ENCODE data around the gene CST7.

The CST7 gene

GRCh38 chr20:24948939-24949679 is at the start of gene CST7:
TSS of gene CST7 (plus strand) at chr20:24949269. CDS start at chr20:24949506, 237 bp downstream.
- H3K27ac ChIP-seq, result no peak within 1 kb of the TSS
- H3K27me3 ChIP-seq (ENCODE audit: insufficient read depth, low read depth, severe bottlenecking), result no peaks in the 10 kb centered on the region
- no peaks in the 10 kb centered on the region for H3K36me3 ChIP-seq
- H3K4me3 ChIP-seq (ENCODE audit: low read depth, low read length), result no peak within 1 kb of the TSS
- TF ChIP-seq CTCF (IDR thresholded peaks at IDR 0.05; ENCODE audit: low read depth, low read length), result no peak
- H3K9me3 ChIP-seq (ENCODE audit: severe bottlenecking), result no peaks in the 10 kb centered on the region
- no peak for DNase-seq

DNA sequence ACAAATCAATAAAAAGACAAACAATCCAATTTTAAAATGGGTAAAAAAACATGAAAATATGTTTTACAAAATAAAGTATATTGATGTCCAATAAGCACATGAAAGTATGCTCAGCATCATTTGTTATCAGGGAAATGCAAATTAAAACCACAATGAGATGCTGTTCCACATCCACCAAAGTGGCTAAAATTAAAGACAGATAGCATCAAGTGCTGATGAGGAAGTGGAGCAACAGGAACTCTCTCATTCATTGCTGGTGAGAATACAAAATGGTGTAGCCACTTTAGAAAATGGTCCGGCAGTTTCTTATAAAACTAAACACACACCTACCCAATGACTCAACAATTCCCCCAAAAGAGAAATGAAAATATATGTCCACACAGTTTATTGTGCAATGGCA is 42.3 kb upstream of the CST7 start:
- Histone ChIP-seq H3K27me3 (ENCODE audit: insufficient read depth, low read depth, severe bottlenecking) (no peaks in the 10 kb centered on the region), H3K27ac (no peak overlapping the region), H3K4me3 (ENCODE audit: low read depth, low read length) (no peak overlapping the region), H3K9me3 (ENCODE audit: severe bottlenecking) (peaks cover 4% of the 10 kb centered on the region), H3K36me3 (no peaks in the 10 kb centered on the region)
- no peak for DNase-seq
- TF ChIP-seq CTCF (IDR thresholded peaks at IDR 0.05; ENCODE audit: low read depth, low read length), result no peak

DNA sequence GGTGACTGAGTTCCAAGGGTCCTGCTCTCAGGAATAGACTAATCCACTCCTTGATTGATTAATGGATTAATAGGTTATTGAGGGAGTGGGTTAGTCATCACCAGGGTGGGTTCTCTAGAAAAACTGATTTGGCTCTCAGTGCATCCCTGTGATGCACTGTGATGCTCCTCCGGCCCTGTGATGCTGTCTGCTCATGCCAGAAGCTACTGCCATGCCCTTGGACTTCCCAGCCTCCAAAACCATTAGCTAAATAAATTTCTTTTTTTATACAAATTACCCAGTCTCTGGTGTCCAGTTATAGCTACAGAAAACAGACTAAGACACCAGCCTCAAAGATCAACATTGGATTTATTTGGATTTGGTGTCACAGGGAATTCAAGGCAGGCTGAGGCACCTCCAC is 40.4 kb upstream of the CST7 start:
- TF ChIP-seq CTCF (IDR thresholded peaks at IDR 0.05; ENCODE audit: low read depth, low read length), result no peak
- H3K27me3 ChIP-seq (ENCODE audit: insufficient read depth, low read depth, severe bottlenecking), result no peaks in the 10 kb centered on the region
- H3K27ac ChIP-seq, result no peak overlapping the region
- peaks cover 4% of the 10 kb centered on the region for H3K9me3 ChIP-seq (ENCODE audit: severe bottlenecking)
- DNase-seq, result no peak
- H3K36me3 ChIP-seq, result no peaks in the 10 kb centered on the region
- no peak overlapping the region for H3K4me3 ChIP-seq (ENCODE audit: low read depth, low read length)

DNA sequence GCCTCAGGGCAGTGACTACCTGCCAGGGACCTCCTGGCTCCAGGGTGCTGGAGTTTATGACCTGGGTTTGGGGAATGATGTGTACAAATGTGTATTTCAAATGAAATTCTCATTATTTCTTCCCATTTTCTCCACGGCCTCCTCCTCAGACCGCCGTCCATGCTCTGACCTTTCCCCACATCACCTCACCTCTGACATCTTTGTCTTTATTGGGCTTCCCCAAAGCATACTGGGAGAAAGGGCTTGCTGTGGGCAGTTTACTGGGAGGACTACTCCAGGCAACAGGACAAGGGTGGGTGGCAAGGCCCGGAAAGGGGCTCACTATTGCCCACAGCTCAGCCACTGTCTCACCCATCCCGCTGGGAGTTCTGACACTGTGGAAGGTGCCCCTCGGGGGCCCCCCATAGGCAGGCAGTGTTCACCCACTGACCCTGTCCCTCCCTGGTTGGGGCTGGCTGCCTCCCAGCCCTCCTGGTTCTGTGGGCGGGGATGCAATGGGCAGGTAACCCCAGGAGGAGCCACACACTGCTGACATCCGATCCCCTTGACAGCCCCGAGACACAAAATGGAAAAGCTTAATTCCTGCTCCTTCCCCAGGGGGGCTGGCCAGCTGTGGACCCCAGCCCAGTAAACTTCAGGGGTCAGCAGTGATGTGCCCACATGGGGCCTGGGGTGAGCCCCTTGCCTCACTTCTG is 39.8 kb upstream of the CST7 start:
- peaks cover 4% of the 10 kb centered on the region for H3K9me3 ChIP-seq (ENCODE audit: severe bottlenecking)

GRCh38 chr20:24909861-24910260 is 39.2 kb upstream of the CST7 start:
- no peak overlapping the region for H3K4me3 ChIP-seq (ENCODE audit: low read depth, low read length)
- no peak overlapping the region for H3K27ac ChIP-seq
- no peak for TF ChIP-seq CTCF (IDR thresholded peaks at IDR 0.05; ENCODE audit: low read depth, low read length)
- H3K9me3 ChIP-seq (ENCODE audit: severe bottlenecking), result peaks cover 4% of the 10 kb centered on the region
- DNase-seq, result no peak
- H3K36me3 ChIP-seq, result no peaks in the 10 kb centered on the region
- no peaks in the 10 kb centered on the region for H3K27me3 ChIP-seq (ENCODE audit: insufficient read depth, low read depth, severe bottlenecking)

More for the DNA sequence above, 39.8 kb upstream of the CST7 start:
- no peak overlapping the region for H3K27ac ChIP-seq
- TF ChIP-seq CTCF (IDR thresholded peaks at IDR 0.05; ENCODE audit: low read depth, low read length), result no peak
- no peak for DNase-seq
- H3K4me3 ChIP-seq (ENCODE audit: low read depth, low read length), result no peak overlapping the region
- H3K27me3 ChIP-seq (ENCODE audit: insufficient read depth, low read depth, severe bottlenecking), result no peaks in the 10 kb centered on the region
- H3K36me3 ChIP-seq, result no peaks in the 10 kb centered on the region

All from WERI-Rb-1 (cell line).